B cell (primary cell): ENCODE results near the gene TSPYL6. TPM values are rescaled to one million over a fixed set of nuclear protein-coding genes. Genes with fewer than 3 reads are reported as not detected.

Experiments
- ATAC-seq: fragments of 200-7000 bp; cut with Tn5 transposase; one replicate; pipeline ENCODE4 v1.10.0; 2021; ENCODE audit warnings: low read depth, mild to moderate bottlenecking, moderate number of reproducible peaks, moderate library complexity
- CTCF ChIA-PET: fragments of 350-600 bp; sonication (Branson Sonifier 250); formaldehyde crosslinking; loops from one replicate; lab custom pipeline; 2021; ENCODE audit warnings: antibody characterized with exemption, inconsistent platforms; lab: Charles Lee
- POLR2A ChIA-PET: fragments of 350-600 bp; sonication (Branson Sonifier 250); formaldehyde crosslinking; loops from one replicate; lab custom pipeline; 2021; ENCODE audit warnings: antibody characterized with exemption; lab: Charles Lee
- DNase-seq: peaks from one replicate; pipeline ENCODE4 v3.0.0; 2013
- H2AFZ ChIP-seq: 2 replicates; pipeline ENCODE4 v1.6.1; 2012; ENCODE audit warnings: mild to moderate bottlenecking, low read depth, low read length; ENCODE audit not compliant: insufficient read depth, poor library complexity, severe bottlenecking
- H3K27ac ChIP-seq, 2 donors: 1 replicate in 1 of 2; 2 replicates in 1 of 2; pipeline ENCODE4 v1.5.1; 2012 to 2013; ENCODE audit warnings: low read length in 2 of 2, mild to moderate bottlenecking in 2 of 2, moderate library complexity in 1 of 2
- H3K27me3 ChIP-seq, 4 experiments: fragments of 200-600 bp in 1 of 4; sonication (generic) in 1 of 4; replicated peaks in 1 of 4; 1 replicate in 2 of 4; 2 replicates in 2 of 4; pipeline versions ENCODE4 v1.6.1 to v1.7.0; 2013 to 2016; ENCODE audit warnings: low read length in 3 of 4, mild to moderate bottlenecking in 2 of 4, mixed read lengths in 1 of 4, moderate library complexity in 1 of 4; ENCODE audit not compliant: insufficient read depth in 4 of 4, control insufficient read depth in 3 of 4; ENCODE audit errors: control extremely low read depth in 1 of 4
- H3K36me3 ChIP-seq, 2 experiments: replicated peaks in 1 of 2; 1 replicate in 1 of 2; 2 replicates in 1 of 2; pipeline versions ENCODE4 v1.6.1 to v1.7.1; 2013; ENCODE audit warnings: low read length in 1 of 2; ENCODE audit not compliant: insufficient read depth in 2 of 2, control insufficient read depth in 1 of 2; ENCODE audit errors: control extremely low read depth in 1 of 2, extremely low read depth in 1 of 2
- H3K4me1 ChIP-seq, 2 donors: fragments of 200-600 bp in 1 of 2; sonication (generic) in 1 of 2; 1 replicate in 1 of 2; 2 replicates in 1 of 2; pipeline versions ENCODE4 v1.5.1 to v1.6.1; 2013 to 2017; ENCODE audit warnings: low read length in 2 of 2; ENCODE audit not compliant: control insufficient read depth in 2 of 2, insufficient read depth in 2 of 2
- H3K4me2 ChIP-seq: replicated peaks from 2 replicates; pipeline ENCODE3; 2012; ENCODE audit warnings: mild to moderate bottlenecking, low read depth, low read length; ENCODE audit not compliant: poor library complexity, severe bottlenecking
- H3K4me3 ChIP-seq, 5 experiments: fragments of 200-600 bp in 1 of 5; sonication (generic) in 1 of 5; 1 replicate in 3 of 5; 2 replicates in 2 of 5; pipeline versions ENCODE4 v1.5.1 to v1.7.0; 2011 to 2016; ENCODE audit warnings: low read length in 4 of 5, mild to moderate bottlenecking in 4 of 5, low read depth in 2 of 5, control low read depth in 1 of 5, moderate library complexity in 1 of 5; ENCODE audit not compliant: insufficient read depth in 1 of 5; ENCODE audit errors: control extremely low read depth in 1 of 5, extremely low read depth in 1 of 5
- H3K79me2 ChIP-seq: fragments of 200-600 bp; sonication (generic); one replicate; pipeline ENCODE4 v1.6.0; 2016; ENCODE audit warnings: low read length; ENCODE audit not compliant: control insufficient read depth, insufficient read depth
- H3K9ac ChIP-seq: fragments of 200-600 bp; sonication (generic); 2 replicates; pipeline ENCODE4 v1.6.1; 2017; ENCODE audit warnings: mild to moderate bottlenecking, low read length, moderate library complexity
- H3K9me3 ChIP-seq, 3 donors: one replicate each; pipeline versions ENCODE4 v1.6.1 to v1.7.1; 2013; ENCODE audit warnings: low read length in 2 of 3; ENCODE audit not compliant: control insufficient read depth in 2 of 3, insufficient read depth in 1 of 3; ENCODE audit errors: control extremely low read depth in 1 of 3
- H4K20me1 ChIP-seq: 2 replicates; pipeline ENCODE4 v1.6.0; 2012; ENCODE audit warnings: mild to moderate bottlenecking, low read length; ENCODE audit not compliant: insufficient read depth, control insufficient read depth, poor library complexity, severe bottlenecking
- H3K27ac Mint-ChIP-seq: one replicate; pipeline ENCODE4 v1.8.0; 2021; ENCODE audit warnings: mixed read lengths
- H3K27me3 Mint-ChIP-seq: one replicate; pipeline ENCODE4 v1.8.0; 2021; ENCODE audit warnings: mixed read lengths
- H3K4me1 Mint-ChIP-seq: one replicate; pipeline ENCODE4 v1.8.0; 2021; ENCODE audit warnings: mixed read lengths
- H3K4me3 Mint-ChIP-seq: one replicate; pipeline ENCODE4 v1.8.0; 2021; ENCODE audit warnings: mixed read lengths
- H3K9me3 Mint-ChIP-seq: one replicate; pipeline ENCODE4 v1.8.0; 2022; ENCODE audit warnings: mixed read lengths; ENCODE audit not compliant: insufficient read depth
- CTCF ChIP-seq: fragments of 200-600 bp; IDR thresholded peaks from one replicate; pipeline ENCODE4 v1.8.0; 2022; ENCODE audit warnings: antibody characterized with exemption, mild to moderate bottlenecking
- EZH2 ChIP-seq: IDR thresholded peaks from 2 replicates; pipeline ENCODE4 v1.6.1; 2012; ENCODE audit warnings: borderline replicate concordance, low read depth, mild to moderate bottlenecking, moderate library complexity, low read length; ENCODE audit not compliant: insufficient read depth, poor library complexity, severe bottlenecking
- WGBS: methylation state at CpG from one replicate; pipeline ENCODE4 v1.1.5; 2013; ENCODE audit warnings: missing lambda C conversion rate; ENCODE audit not compliant: insufficient coverage; 5-methylcytosine and 5-hydroxymethylcytosine counted together
- intact Hi-C: fragments of 100-400 bp; cut with micrococcal nuclease; formaldehyde crosslinking; loops from one replicate; pipeline ENCODE4 v1.10.0; 2022
- polyA plus RNA-seq: library from polyadenylated mRNA; depleted of rRNA; stranded (reverse); fragments of >200 nt; gene quantifications from 2 replicates; pipeline ENCODE4 v1.2.3, GENCODE V29; 2012
- total RNA-seq, 2 donors: library from RNA; stranded (reverse); fragments of 120-200 nt in 1 of 2; gene quantifications; 1 replicate in 1 of 2; 2 replicates in 1 of 2; pipeline versions ENCODE4 v1.2.3 to v1.2.4, GENCODE V29; 2013 to 2022

The TSPYL6 gene
- total and polyA plus RNA-seq, 2 donors (not counting 1 experiment from before 2014, with no cell fraction given): not detected

- no peak overlapping the region for H3K27ac Mint-ChIP-seq
- no peaks in the 10 kb centered on the region for H3K4me1 ChIP-seq
- H3K9me3 ChIP-seq: no peaks in the 10 kb centered on the region
- no peaks in the 10 kb centered on the region for H3K79me2 ChIP-seq
- ChIA-PET POLR2A (no interaction called here), CTCF (no interaction called here)
- H3K27me3 Mint-ChIP-seq: no peaks in the 10 kb centered on the region
- H4K20me1 ChIP-seq: no peaks in the 10 kb centered on the region
- no peaks in the 10 kb centered on the region for H3K4me1 Mint-ChIP-seq
- no peak overlapping the region for H3K4me3 ChIP-seq
- intact Hi-C loops: no loop called here
- WGBS: 100% methylated on average over 1 of the region's 2 CpGs
- H3K9ac ChIP-seq: no peak overlapping the region
- TF ChIP-seq EZH2 (no peak), CTCF (no peak)
- no peak overlapping the region for H3K4me2 ChIP-seq
- no peak overlapping the region for H3K27ac ChIP-seq
- H3K9me3 Mint-ChIP-seq: no peaks in the 10 kb centered on the region
- ATAC-seq (no peak), DNase-seq (no peak)
- no peaks in the 10 kb centered on the region for H3K36me3 ChIP-seq
- H3K4me3 Mint-ChIP-seq: no peak overlapping the region
- H2AFZ ChIP-seq: no peak overlapping the region
- no peaks in the 10 kb centered on the region for H3K27me3 ChIP-seq
Observed at GRCh38 chr2:54287532-54287931, 31.5 kb upstream of the TSPYL6 start.

GRCh38 chr2:54285451-54285850, 29.4 kb upstream of the TSPYL6 start:
- no peaks in the 10 kb centered on the region for H3K27me3 Mint-ChIP-seq
- Histone ChIP-seq H3K27me3 (no peaks in the 10 kb centered on the region), H3K4me2 (no peak overlapping the region), H3K9me3 (no peaks in the 10 kb centered on the region), H3K4me1 (no peaks in the 10 kb centered on the region), H3K36me3 (no peaks in the 10 kb centered on the region), H3K27ac (no peak overlapping the region), H4K20me1 (no peaks in the 10 kb centered on the region), H3K4me3 (no peak overlapping the region), H2AFZ (no peak overlapping the region), H3K9ac (no peak overlapping the region), H3K79me2 (no peaks in the 10 kb centered on the region)
- ATAC-seq (no peak), DNase-seq (no peak)
- intact Hi-C loops: no loop called here
- 100% methylated on average over 1 of the region's 1 CpG for WGBS
- H3K9me3 Mint-ChIP-seq: no peaks in the 10 kb centered on the region
- ChIA-PET CTCF (no interaction called here), POLR2A (no interaction called here)
- no peak overlapping the region for H3K27ac Mint-ChIP-seq
- TF ChIP-seq CTCF (no peak), EZH2 (no peak)
- no peak overlapping the region for H3K4me3 Mint-ChIP-seq
- no peaks in the 10 kb centered on the region for H3K4me1 Mint-ChIP-seq
